ENCODE data around the gene PAGR1.

DNA sequence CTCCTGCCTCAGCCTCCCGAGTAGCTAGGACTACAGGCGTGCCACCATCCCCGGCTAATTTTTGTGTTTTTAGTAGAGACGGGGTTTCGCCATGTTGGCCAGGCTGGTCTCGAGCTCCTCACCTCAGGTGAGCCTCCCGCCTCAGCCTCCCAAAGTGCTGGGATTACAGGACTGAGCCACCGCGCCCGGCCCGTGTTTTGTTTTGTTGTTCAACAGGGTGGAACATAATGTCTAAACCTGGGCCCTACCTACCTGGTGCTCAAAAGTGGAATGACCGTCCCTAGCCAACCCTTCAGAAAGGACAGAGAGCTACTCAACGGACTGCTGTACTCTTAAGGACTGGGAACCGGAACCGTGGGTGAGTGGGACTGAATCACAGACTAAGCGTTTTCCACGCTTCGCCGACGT is 26.2 kb upstream of the PAGR1 start:
- TF ChIP-seq IKZF1 (conservative IDR thresholded peaks at IDR 0.05): no peak
- TF ChIP-seq SMC3 (IDR thresholded peaks at IDR 0.05; ENCODE audit: borderline replicate concordance, low read length): no peak
- TF ChIP-seq, protein P1, sequence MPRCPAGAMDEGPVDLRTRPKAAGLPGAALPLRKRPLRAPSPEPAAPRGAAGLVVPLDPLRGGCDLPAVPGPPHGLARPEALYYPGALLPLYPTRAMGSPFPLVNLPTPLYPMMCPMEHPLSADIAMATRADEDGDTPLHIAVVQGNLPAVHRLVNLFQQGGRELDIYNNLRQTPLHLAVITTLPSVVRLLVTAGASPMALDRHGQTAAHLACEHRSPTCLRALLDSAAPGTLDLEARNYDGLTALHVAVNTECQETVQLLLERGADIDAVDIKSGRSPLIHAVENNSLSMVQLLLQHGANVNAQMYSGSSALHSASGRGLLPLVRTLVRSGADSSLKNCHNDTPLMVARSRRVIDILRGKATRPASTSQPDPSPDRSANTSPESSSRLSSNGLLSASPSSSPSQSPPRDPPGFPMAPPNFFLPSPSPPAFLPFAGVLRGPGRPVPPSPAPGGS (IDR thresholded peaks at IDR 0.05; ENCODE audit: borderline replicate concordance, insufficient read depth, low read depth, low read length, poor library complexity, severe bottlenecking): no peak
- no peak for TF ChIP-seq RFX5 (IDR thresholded peaks at IDR 0.05; ENCODE audit: low read depth, low read length)
- TF ChIP-seq, protein P2, sequence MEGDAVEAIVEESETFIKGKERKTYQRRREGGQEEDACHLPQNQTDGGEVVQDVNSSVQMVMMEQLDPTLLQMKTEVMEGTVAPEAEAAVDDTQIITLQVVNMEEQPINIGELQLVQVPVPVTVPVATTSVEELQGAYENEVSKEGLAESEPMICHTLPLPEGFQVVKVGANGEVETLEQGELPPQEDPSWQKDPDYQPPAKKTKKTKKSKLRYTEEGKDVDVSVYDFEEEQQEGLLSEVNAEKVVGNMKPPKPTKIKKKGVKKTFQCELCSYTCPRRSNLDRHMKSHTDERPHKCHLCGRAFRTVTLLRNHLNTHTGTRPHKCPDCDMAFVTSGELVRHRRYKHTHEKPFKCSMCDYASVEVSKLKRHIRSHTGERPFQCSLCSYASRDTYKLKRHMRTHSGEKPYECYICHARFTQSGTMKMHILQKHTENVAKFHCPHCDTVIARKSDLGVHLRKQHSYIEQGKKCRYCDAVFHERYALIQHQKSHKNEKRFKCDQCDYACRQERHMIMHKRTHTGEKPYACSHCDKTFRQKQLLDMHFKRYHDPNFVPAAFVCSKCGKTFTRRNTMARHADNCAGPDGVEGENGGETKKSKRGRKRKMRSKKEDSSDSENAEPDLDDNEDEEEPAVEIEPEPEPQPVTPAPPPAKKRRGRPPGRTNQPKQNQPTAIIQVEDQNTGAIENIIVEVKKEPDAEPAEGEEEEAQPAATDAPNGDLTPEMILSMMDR (IDR thresholded peaks at IDR 0.05 in 2 of 3, conservative IDR thresholded peaks at IDR 0.05 in 1 of 3; ENCODE audit: control insufficient read depth in 2 of 3, extremely low read depth in 1 of 3, insufficient read depth in 1 of 3, low read depth in 3 of 3, low read length in 3 of 3): no peak
